Activated T-helper 17 cell treated with anti-CD3 and anti-CD28 coated beads, Interleukin-2, amount 50 U/mL, for 72 hours (primary cell): ENCODE results near the gene INPP5A. TPM values are rescaled to one million over a fixed set of nuclear protein-coding genes. Genes with fewer than 3 reads are reported as not detected.
"Not testable (repeated sequence)": the region's sequence is repeated elsewhere in the genome, so short reads cannot be mapped to it uniquely, and the experiment has no call there.

Source experiments
- ATAC-seq: fragments of 150-1000 bp; cut with Tn5 transposase; replicated peaks from 2 replicates; pipeline ENCODE4 v1.10.0; 2021; ENCODE audit warnings: mild to moderate bottlenecking, moderate library complexity
- H3K27ac Mint-ChIP-seq: one replicate; pipeline ENCODE4 v1.8.0; 2022; ENCODE audit warnings: mixed read lengths
- H3K27me3 Mint-ChIP-seq: one replicate; pipeline ENCODE4 v1.8.0; 2022; ENCODE audit warnings: mixed read lengths
- H3K36me3 Mint-ChIP-seq: one replicate; pipeline ENCODE4 v1.8.0; 2022; ENCODE audit warnings: low read depth, mild to moderate bottlenecking, mixed read lengths
- H3K4me1 Mint-ChIP-seq: one replicate; pipeline ENCODE4 v1.8.0; 2022; ENCODE audit warnings: mixed read lengths
- H3K4me3 Mint-ChIP-seq: one replicate; pipeline ENCODE4 v1.8.0; 2022; ENCODE audit warnings: mild to moderate bottlenecking, mixed read lengths
- H3K9me3 Mint-ChIP-seq: one replicate; pipeline ENCODE4 v1.8.0; 2022; ENCODE audit warnings: mixed read lengths
- total RNA-seq, 2 donors: library from RNA; stranded (reverse); gene quantifications; one replicate each; pipeline ENCODE4 v1.2.3, GENCODE V29; 2022

INPP5A gene
- total RNA-seq, 2 donors from 2014 or later: 4.3 to 5.6 TPM

DNA sequence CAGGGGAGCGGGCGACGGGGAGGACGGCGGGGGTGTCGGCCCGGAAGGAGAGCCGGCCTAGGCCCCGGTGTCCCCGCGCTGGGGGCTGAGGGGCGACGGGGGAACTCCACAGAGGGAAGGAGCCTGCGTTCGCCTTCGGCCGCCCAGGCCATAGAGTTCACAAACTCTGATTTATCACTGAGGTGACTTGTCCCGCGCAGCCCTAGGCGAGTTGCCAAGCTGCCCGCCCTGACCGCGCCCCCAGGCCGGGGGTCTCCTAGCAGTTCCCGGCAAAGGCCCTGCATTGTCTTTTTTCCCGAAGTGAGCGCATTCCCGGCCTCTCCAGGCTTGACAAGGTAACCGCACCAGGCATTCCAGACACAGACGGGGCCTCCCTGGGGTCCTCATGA, 251.2 kb downstream of the INPP5A start:
- H3K4me3 Mint-ChIP-seq: no peak overlapping the region
- no peaks in the 10 kb centered on the region for H3K9me3 Mint-ChIP-seq
- H3K27ac Mint-ChIP-seq: no peak overlapping the region
- peaks cover under 1% of the 10 kb centered on the region for H3K27me3 Mint-ChIP-seq
- no peak for ATAC-seq
- H3K36me3 Mint-ChIP-seq: no peaks in the 10 kb centered on the region
- H3K4me1 Mint-ChIP-seq: no peaks in the 10 kb centered on the region

DNA sequence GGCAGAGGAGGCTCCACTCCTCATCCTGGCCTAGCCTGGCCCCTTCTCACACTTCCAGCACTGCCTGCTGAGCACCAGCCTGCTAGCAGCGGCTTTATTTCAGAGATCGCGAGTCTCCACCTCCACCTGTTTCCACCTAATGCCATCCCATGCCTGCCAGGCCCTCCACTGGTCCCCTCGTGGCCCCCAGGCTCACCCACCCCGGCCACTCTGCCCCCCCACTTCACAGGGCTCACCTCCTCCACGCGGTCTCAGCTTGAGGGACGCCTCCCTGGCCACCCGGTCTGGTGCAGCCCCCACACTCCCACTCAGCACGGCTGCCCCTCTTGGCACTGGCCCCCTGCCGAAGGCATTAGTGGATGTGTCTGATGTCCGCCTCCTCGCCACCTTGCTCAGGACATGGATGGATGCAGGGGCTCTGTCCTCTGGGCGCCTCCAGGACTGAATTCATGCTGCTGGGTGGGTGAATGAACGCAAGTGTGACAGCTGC, 252.1 kb downstream of the INPP5A start:
- H3K9me3 Mint-ChIP-seq: no peaks in the 10 kb centered on the region
- no peaks in the 10 kb centered on the region for H3K4me1 Mint-ChIP-seq
- no peaks in the 10 kb centered on the region for H3K27me3 Mint-ChIP-seq
- no peaks in the 10 kb centered on the region for H3K36me3 Mint-ChIP-seq
- H3K4me3 Mint-ChIP-seq: no peak overlapping the region
- no peak for ATAC-seq
- no peak overlapping the region for H3K27ac Mint-ChIP-seq

DNA sequence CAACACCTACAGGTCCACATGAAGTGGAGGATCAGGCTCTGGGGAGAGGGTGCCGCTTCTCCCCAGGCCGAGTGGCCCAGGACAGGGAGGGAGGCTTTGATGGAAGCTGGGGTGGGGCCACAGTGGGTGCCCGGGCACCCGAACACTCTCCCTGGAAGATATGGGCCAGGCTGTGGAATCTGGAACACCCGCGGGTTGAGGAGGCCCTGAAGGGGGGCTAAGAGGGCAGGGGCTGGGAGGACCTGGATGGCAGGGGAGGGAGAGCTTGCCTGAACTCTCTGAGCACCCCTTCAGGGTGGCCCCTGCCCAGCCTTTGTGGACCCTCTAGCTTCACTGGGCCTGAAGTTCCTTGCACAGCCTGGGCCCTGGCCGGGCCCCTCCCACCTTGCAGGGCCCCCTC, 252.9 kb downstream of the INPP5A start:
- H3K36me3 Mint-ChIP-seq: no peaks in the 10 kb centered on the region
- ATAC-seq: no peak
- H3K4me1 Mint-ChIP-seq: no peaks in the 10 kb centered on the region
- no peak overlapping the region for H3K27ac Mint-ChIP-seq
- H3K9me3 Mint-ChIP-seq: no peaks in the 10 kb centered on the region
- H3K27me3 Mint-ChIP-seq: no peaks in the 10 kb centered on the region
- no peak overlapping the region for H3K4me3 Mint-ChIP-seq

GRCh38 chr10:132790934-132791829, 253.6 kb downstream of the INPP5A start:
- Mint-ChIP-seq H3K36me3 (no peaks in the 10 kb centered on the region), H3K4me1 (no peaks in the 10 kb centered on the region), H3K27me3 (no peaks in the 10 kb centered on the region), H3K4me3 (no peak overlapping the region), H3K9me3 (no peaks in the 10 kb centered on the region), H3K27ac (no peak overlapping the region)
- ATAC-seq: no peak

DNA sequence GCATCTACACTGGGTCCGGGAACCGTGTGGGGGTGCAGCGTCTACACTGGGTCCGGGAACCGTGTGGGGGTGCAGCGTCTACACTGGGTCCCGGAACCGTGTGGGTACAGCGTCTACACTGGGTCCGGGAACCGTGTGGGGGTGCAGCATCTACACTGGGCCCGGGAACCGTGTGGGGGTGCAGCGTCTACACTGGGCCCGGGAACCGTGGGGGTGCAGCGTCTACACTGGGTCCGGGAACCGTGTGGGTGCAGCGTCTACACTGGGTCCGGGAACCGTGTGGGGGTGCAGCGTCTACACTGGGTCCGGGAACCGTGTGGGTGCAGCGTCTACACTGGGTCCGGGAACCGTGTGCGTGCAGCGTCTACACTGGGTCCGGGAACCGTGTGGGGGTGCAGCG, 254.5 kb downstream of the INPP5A start:
- not testable (repeated sequence) for H3K9me3 Mint-ChIP-seq, ATAC-seq, H3K36me3 Mint-ChIP-seq, H3K27ac Mint-ChIP-seq, H3K4me3 Mint-ChIP-seq, H3K27me3 Mint-ChIP-seq, H3K4me1 Mint-ChIP-seq

DNA sequence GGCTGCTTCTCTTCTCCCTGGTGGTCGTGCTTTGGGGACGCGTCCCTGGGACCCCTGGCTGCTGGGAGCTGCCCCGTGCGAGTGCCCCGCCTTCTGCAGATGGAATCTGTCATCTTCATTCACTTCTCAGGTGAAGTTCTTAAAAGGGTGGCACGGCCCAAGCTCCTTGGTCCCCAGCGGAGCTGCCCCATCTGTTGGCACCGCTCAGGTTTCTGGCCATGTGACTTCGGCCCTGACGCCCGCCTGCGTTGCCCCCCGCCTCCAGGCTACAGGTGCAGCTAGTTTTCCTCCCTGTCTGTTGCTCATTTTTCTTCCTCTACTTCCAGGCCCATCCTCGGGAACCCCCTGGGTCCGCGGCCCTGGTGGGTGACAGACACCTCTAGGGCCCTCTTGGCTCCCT, 255.2 kb downstream of the INPP5A start:
- no peaks in the 10 kb centered on the region for H3K9me3 Mint-ChIP-seq
- no peaks in the 10 kb centered on the region for H3K4me1 Mint-ChIP-seq
- H3K36me3 Mint-ChIP-seq: no peaks in the 10 kb centered on the region
- H3K27me3 Mint-ChIP-seq: no peaks in the 10 kb centered on the region
- no peak for ATAC-seq
- no peak overlapping the region for H3K27ac Mint-ChIP-seq
- no peak overlapping the region for H3K4me3 Mint-ChIP-seq

DNA sequence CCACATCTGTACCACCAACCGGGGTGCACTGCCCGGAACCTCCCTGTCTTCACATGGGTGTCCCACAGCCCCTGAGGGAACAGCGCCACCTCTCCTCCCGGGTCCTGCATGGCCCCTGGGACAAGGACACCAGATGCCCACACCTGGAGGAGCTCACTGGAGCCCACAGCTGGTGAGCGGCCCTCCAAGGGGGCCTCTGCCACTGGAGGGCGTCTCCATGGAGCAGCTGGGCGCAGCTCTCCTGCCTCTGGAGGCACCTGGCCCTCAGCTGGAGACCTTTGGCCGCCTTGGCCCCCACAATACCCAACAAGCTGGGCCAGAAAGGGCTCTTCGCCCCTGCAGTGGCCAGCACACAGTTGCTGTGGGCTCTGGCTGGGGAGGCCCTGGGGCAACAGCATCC, 255.6 kb downstream of the INPP5A start:
- no peaks in the 10 kb centered on the region for H3K27me3 Mint-ChIP-seq

DNA sequence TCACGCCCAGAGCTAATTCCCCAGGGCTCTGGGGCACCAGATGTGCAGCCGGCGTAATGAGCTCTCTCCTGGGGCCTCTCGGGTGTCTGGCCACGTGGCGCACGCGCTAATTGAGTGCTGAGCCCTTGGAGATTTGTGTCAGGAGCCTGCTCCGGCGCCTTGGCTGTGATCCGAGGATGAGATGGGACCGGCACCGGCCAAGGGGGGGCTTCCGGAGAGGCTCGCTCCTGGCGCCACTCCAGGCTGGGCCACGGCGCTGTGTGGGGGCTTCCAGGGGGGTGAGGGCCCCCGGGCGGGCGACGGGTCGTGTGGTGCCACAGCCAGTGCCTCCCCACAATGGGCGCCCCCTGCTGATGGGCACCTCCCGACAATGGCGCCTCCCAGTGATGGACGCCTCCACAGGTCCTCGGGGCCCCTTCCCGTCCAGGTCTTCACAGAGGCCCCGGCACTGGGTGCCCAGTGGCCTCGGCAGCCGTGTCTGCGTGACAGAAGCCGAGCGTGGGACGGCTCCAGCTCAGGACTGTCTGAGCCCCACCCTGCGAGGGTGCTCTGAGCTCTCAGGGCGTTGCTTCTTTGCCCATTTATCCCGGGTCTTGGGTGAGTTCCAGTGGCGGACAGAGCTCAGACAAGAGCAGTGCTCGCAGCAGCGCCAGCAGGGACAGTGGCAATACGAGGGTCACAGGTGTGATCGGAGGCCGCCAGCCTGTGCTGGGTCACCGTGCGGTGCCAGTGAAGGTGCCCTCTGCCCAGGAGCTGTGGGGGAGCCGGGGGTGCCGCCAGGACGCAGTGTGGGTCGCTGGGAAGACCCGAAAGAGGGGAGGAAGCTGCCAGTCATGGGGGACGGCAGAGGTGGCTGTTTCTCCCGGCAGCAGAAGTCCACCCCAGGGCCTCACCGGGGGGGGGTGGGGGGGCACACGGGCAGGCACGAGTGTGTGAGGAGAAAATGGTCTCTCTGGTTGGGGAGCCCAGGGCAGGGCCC, 256.6 kb downstream of the INPP5A start:
- Mint-ChIP-seq H3K36me3 (no peaks in the 10 kb centered on the region), H3K27ac (no peak overlapping the region), H3K4me3 (no peak overlapping the region), H3K27me3 (no peaks in the 10 kb centered on the region), H3K9me3 (no peaks in the 10 kb centered on the region), H3K4me1 (no peaks in the 10 kb centered on the region)
- ATAC-seq: no peak

More for the DNA sequence above, 255.6 kb downstream of the INPP5A start:
- Mint-ChIP-seq H3K4me3 (no peak overlapping the region), H3K9me3 (no peaks in the 10 kb centered on the region), H3K36me3 (no peaks in the 10 kb centered on the region), H3K27ac (no peak overlapping the region), H3K4me1 (no peaks in the 10 kb centered on the region)
- no peak for ATAC-seq

- Mint-ChIP-seq H3K4me1 (no peaks in the 10 kb centered on the region), H3K36me3 (no peaks in the 10 kb centered on the region)
- ATAC-seq: no peak
These were observed 259.3 kb downstream of the INPP5A start for GRCh38 chr10:132796846-132797245.

GRCh38 chr10:132797986-132798385, 260.4 kb downstream of the INPP5A start:
- H3K4me1 Mint-ChIP-seq, H3K36me3 Mint-ChIP-seq, H3K4me3 Mint-ChIP-seq, ATAC-seq, H3K27me3 Mint-ChIP-seq, H3K9me3 Mint-ChIP-seq, H3K27ac Mint-ChIP-seq: not testable (repeated sequence)

More at GRCh38 chr10:132796846-132797245, 259.3 kb downstream of the INPP5A start:
- Mint-ChIP-seq H3K9me3 (no peaks in the 10 kb centered on the region), H3K27ac (no peak overlapping the region), H3K4me3 (no peak overlapping the region), H3K27me3 (no peaks in the 10 kb centered on the region)

- H3K36me3 Mint-ChIP-seq: no peaks in the 10 kb centered on the region
- H3K9me3 Mint-ChIP-seq: no peaks in the 10 kb centered on the region
- H3K27ac Mint-ChIP-seq: no peak overlapping the region
- ATAC-seq: no peak
- no peak overlapping the region for H3K4me3 Mint-ChIP-seq
- H3K27me3 Mint-ChIP-seq: no peaks in the 10 kb centered on the region
- no peaks in the 10 kb centered on the region for H3K4me1 Mint-ChIP-seq
These were observed 260.8 kb downstream of the INPP5A start for GRCh38 chr10:132798403-132798802.

DNA sequence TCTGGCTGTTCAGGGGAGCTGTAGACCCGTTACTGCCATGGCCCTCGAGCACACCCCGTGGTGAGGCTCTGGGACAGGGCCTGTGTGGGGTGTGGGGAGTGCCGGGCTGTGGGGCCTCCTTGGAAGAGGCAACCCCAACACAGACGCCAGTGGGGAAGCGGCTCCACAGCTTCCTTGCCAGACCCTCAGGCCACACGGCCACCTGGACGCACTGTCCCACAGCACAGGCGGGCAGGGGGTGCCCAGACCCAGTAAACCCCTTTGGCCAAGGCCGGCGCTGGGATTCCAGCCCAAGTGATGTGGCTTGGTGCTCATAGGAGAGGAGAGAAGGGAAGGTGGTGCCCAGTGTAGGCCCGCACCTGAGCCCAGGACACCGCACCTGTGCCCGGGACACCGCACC, 261.3 kb downstream of the INPP5A start:
- no peaks in the 10 kb centered on the region for H3K27me3 Mint-ChIP-seq
- ATAC-seq: no peak
- H3K9me3 Mint-ChIP-seq: no peaks in the 10 kb centered on the region
- no peak overlapping the region for H3K27ac Mint-ChIP-seq
- H3K4me1 Mint-ChIP-seq: no peaks in the 10 kb centered on the region
- no peaks in the 10 kb centered on the region for H3K36me3 Mint-ChIP-seq
- H3K4me3 Mint-ChIP-seq: no peak overlapping the region

DNA sequence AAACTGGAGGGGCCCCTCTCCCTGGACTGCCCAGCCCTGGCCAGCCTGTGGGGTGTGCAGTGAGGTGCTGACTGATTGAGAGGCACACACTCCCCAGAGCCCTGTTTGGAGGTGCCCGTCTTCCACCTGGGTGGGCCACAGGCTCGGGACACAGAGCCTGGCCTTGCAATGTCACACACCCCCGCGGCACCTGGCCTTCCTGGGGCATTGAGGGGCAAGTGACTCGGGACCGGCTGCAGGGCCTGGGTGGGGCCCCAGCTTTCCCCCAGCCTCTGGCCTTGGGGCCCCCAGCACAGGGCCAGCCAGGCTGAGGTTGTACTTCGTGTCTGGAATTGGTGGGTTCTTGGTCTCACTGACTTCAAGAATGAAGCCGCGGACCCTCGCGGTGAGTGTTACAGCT, 262.3 kb downstream of the INPP5A start:
- no peak for ATAC-seq

DNA sequence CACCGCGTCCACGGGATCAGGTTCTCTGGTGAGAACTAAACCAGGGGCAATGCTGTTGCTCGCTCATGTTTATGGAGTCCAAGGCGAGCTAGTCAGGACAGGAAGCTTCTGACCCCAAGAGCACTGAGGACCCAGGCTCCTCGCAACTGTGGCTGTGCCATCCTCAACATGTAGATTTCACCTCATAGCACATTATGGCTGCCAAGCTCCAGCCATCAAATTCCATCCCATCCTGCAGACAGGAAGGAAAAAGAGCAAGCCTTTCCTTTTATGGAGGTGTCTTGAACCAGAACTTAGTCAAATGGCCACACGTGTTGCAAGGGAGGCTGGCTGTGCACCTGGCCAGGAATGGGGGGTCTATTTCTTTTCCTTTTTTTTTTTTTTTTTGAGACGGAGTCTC, 264.5 kb downstream of the INPP5A start:
- Mint-ChIP-seq H3K9me3 (no peaks in the 10 kb centered on the region), H3K27ac (no peak overlapping the region), H3K4me1 (no peaks in the 10 kb centered on the region), H3K36me3 (no peaks in the 10 kb centered on the region), H3K27me3 (peaks cover 3% of the 10 kb centered on the region), H3K4me3 (no peak overlapping the region)
- no peak for ATAC-seq

More for the DNA sequence above, 262.3 kb downstream of the INPP5A start:
- Mint-ChIP-seq H3K36me3 (no peaks in the 10 kb centered on the region), H3K9me3 (no peaks in the 10 kb centered on the region), H3K27ac (no peak overlapping the region), H3K27me3 (peaks cover 3% of the 10 kb centered on the region), H3K4me1 (no peaks in the 10 kb centered on the region), H3K4me3 (no peak overlapping the region)
